Measurements from ENCODE around the gene TTC22. TPM values are rescaled to one million over a fixed set of nuclear protein-coding genes. Genes with fewer than 3 reads are reported as not detected.

Gene TTC22
- total RNA-seq, 1 experiment from 2014 or later, result 3.0 TPM

- BruUV-seq (replicated peaks), result no TSS peak
- Mint-ChIP-seq H3K9me3 (ENCODE audit: unreplicated experiment) (no peaks in the 10 kb centered on the region), H3K4me1 (ENCODE audit: insufficient read depth, unreplicated experiment) (no peaks in the 10 kb centered on the region), H3K27me3 (ENCODE audit: insufficient read depth, unreplicated experiment) (no peaks in the 10 kb centered on the region), H3K27ac (ENCODE audit: low read depth, unreplicated experiment) (no peak overlapping the region), H3K36me3 (ENCODE audit: insufficient read depth, unreplicated experiment) (no peaks in the 10 kb centered on the region), H3K4me3 (ENCODE audit: unreplicated experiment) (no peak overlapping the region)
- TF ChIP-seq CTCF (IDR thresholded peaks at IDR 0.05; ENCODE audit: unreplicated experiment), result no peak
- ChIA-PET CTCF (no interaction called here), POLR2A (no interaction called here)
- intact Hi-C loops (cut with micrococcal nuclease), result no loop called here
- peak; percentile 30 for DNase-seq (ENCODE audit: unreplicated experiment)
These were observed 26.2 kb downstream of the TTC22 start for GRCh38 chr1:54774820-54775498.

DNA sequence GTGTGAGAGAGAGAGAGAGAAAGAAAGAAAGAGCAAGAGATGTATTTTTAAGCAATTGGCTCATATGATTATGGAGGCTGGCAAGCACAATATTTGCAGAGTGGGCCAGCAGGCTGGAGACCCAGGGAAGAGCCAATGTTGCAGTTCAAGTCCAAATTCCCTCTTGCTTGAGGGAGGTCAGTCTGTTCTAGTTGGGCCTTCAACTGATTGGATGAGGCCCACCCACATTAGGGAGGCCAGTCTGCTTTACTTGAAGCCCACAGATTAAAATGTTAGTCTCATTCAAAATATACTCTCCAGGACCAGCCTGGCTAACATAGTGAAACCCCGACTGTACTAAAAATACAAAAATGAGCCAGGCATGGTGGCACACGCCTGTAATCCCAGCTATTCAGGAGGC lies 28.2 kb downstream of the TTC22 start:
- no peak overlapping the region for H3K4me3 Mint-ChIP-seq (ENCODE audit: unreplicated experiment)
- H3K36me3 Mint-ChIP-seq (ENCODE audit: insufficient read depth, unreplicated experiment), result no peaks in the 10 kb centered on the region
- H3K27me3 Mint-ChIP-seq (ENCODE audit: insufficient read depth, unreplicated experiment), result no peaks in the 10 kb centered on the region
- no peaks in the 10 kb centered on the region for H3K9me3 Mint-ChIP-seq (ENCODE audit: unreplicated experiment)
- no peak overlapping the region for H3K27ac Mint-ChIP-seq (ENCODE audit: low read depth, unreplicated experiment)
- intact Hi-C loops (cut with micrococcal nuclease), result no loop called here
- DNase-seq (ENCODE audit: unreplicated experiment), result no peak
- CTCF ChIA-PET, result no interaction called here
- POLR2A ChIA-PET, result interaction anchor here (1.0 kb wide), 1 partner anchor 379 kb away, joined by 3 read pairs; no protein-coding TSS in a partner anchor
- no peak for TF ChIP-seq CTCF (IDR thresholded peaks at IDR 0.05; ENCODE audit: unreplicated experiment)
- H3K4me1 Mint-ChIP-seq (ENCODE audit: insufficient read depth, unreplicated experiment), result no peaks in the 10 kb centered on the region
- BruUV-seq (replicated peaks), result no TSS peak

- DNase-seq (ENCODE audit: unreplicated experiment), result peak; percentile 3
- BruUV-seq (replicated peaks), result no TSS peak
- CTCF ChIA-PET, result no interaction called here
These were observed 33.0 kb downstream of the TTC22 start for GRCh38 chr1:54768093-54768492.

GRCh38 chr1:54767526-54767925 lies 33.6 kb downstream of the TTC22 start:
- H3K27ac Mint-ChIP-seq (ENCODE audit: low read depth, unreplicated experiment), result no peak overlapping the region
- no peaks in the 10 kb centered on the region for H3K36me3 Mint-ChIP-seq (ENCODE audit: insufficient read depth, unreplicated experiment)
- DNase-seq (ENCODE audit: unreplicated experiment), result no peak
- POLR2A ChIA-PET, result interaction anchor here (2.0 kb wide), 1 partner anchor 34 kb away, joined by 7 read pairs; the partner anchor contains the start of gene TTC22
- no peak overlapping the region for H3K4me3 Mint-ChIP-seq (ENCODE audit: unreplicated experiment)
- H3K4me1 Mint-ChIP-seq (ENCODE audit: insufficient read depth, unreplicated experiment), result peaks cover 8% of the 10 kb centered on the region
- intact Hi-C loops (cut with micrococcal nuclease), result no loop called here
- no peaks in the 10 kb centered on the region for H3K9me3 Mint-ChIP-seq (ENCODE audit: unreplicated experiment)
- CTCF ChIA-PET, result no interaction called here
- BruUV-seq (replicated peaks), result no TSS peak
- H3K27me3 Mint-ChIP-seq (ENCODE audit: insufficient read depth, unreplicated experiment), result no peaks in the 10 kb centered on the region
- TF ChIP-seq CTCF (IDR thresholded peaks at IDR 0.05; ENCODE audit: unreplicated experiment), result no peak

More at GRCh38 chr1:54768093-54768492, 33.0 kb downstream of the TTC22 start:
- no peak overlapping the region for H3K27ac Mint-ChIP-seq (ENCODE audit: low read depth, unreplicated experiment)
- no peaks in the 10 kb centered on the region for H3K27me3 Mint-ChIP-seq (ENCODE audit: insufficient read depth, unreplicated experiment)
- intact Hi-C loops (cut with micrococcal nuclease), result no loop called here
- H3K36me3 Mint-ChIP-seq (ENCODE audit: insufficient read depth, unreplicated experiment), result no peaks in the 10 kb centered on the region
- no peak overlapping the region for H3K4me3 Mint-ChIP-seq (ENCODE audit: unreplicated experiment)
- POLR2A ChIA-PET, result interaction anchor here (0.8 to 2.0 kb wide), 2 partner anchors 27 to 33 kb away, joined by 3 to 7 read pairs; partner anchors contain the start of gene TTC22
- no peak for TF ChIP-seq CTCF (IDR thresholded peaks at IDR 0.05; ENCODE audit: unreplicated experiment)
- H3K9me3 Mint-ChIP-seq (ENCODE audit: unreplicated experiment), result no peaks in the 10 kb centered on the region
- H3K4me1 Mint-ChIP-seq (ENCODE audit: insufficient read depth, unreplicated experiment), result peaks cover 3% of the 10 kb centered on the region

All from MCF 10A (cell line).